Calu3 (cell line): Measurements from ENCODE around the gene RAD23A. TPM values are rescaled to one million over a fixed set of nuclear protein-coding genes. Genes with fewer than 3 reads are reported as not detected.

ENCODE experiments used
- BruUV-seq: library from RNA; stranded (reverse); fragments of 400-500 nt; replicated peaks from 2 replicates; lab custom pipeline; 2021; lab: Mats Ljungman, UMichigan
- CTCF ChIA-PET: fragments of 300-600 bp; sonication (Branson Sonifier 250); formaldehyde crosslinking; loops from one replicate; lab custom pipeline; 2022; ENCODE audit warnings: antibody characterized with exemption; lab: Charles Lee
- DNase-seq: peaks from one replicate; pipeline ENCODE4 v3.0.0; 2022
- H3K27ac Mint-ChIP-seq: one replicate; pipeline ENCODE4 v1.8.0; 2022; ENCODE audit warnings: mixed read lengths; ENCODE audit not compliant: unreplicated experiment
- H3K27me3 Mint-ChIP-seq: one replicate; pipeline ENCODE4 v1.8.0; 2022; ENCODE audit warnings: mixed read lengths; ENCODE audit not compliant: unreplicated experiment
- H3K36me3 Mint-ChIP-seq: one replicate; pipeline ENCODE4 v1.8.0; 2022; ENCODE audit warnings: mild to moderate bottlenecking, moderate library complexity, mixed read lengths; ENCODE audit not compliant: insufficient read depth, unreplicated experiment
- H3K4me1 Mint-ChIP-seq: one replicate; pipeline ENCODE4 v1.8.0; 2022; ENCODE audit warnings: mild to moderate bottlenecking, low read depth, mixed read lengths; ENCODE audit not compliant: unreplicated experiment
- H3K4me3 Mint-ChIP-seq: one replicate; pipeline ENCODE4 v1.8.0; 2022; ENCODE audit warnings: mild to moderate bottlenecking, low read depth, moderate library complexity, mixed read lengths; ENCODE audit not compliant: unreplicated experiment
- H3K9me3 Mint-ChIP-seq: one replicate; pipeline ENCODE4 v1.8.0; 2022; ENCODE audit warnings: low read depth, mixed read lengths; ENCODE audit not compliant: unreplicated experiment
- CTCF ChIP-seq: fragments of 200-600 bp; IDR thresholded peaks from one replicate; pipeline ENCODE4 v1.8.0; 2022; ENCODE audit warnings: antibody characterized with exemption; ENCODE audit not compliant: unreplicated experiment
- intact Hi-C: fragments of 100-400 bp; cut with micrococcal nuclease; formaldehyde crosslinking; loops from one replicate; pipeline ENCODE4 v1.10.0; 2022; ENCODE audit not compliant: unreplicated experiment
- total RNA-seq: library from RNA; stranded (reverse); gene quantifications from 2 replicates; pipeline ENCODE4 v1.2.3, GENCODE V29; 2022

Gene RAD23A
- total RNA-seq, 1 experiment from 2014 or later = 110 TPM

GRCh38 chr19:12995596-12996405, 50.1 kb downstream of the RAD23A start:
- Mint-ChIP-seq H3K27me3 (peaks cover 14% of the 10 kb centered on the region), H3K27ac (no peak overlapping the region), H3K4me3 (peak overlapping the region; percentile 87), H3K36me3 (peaks cover 15% of the 10 kb centered on the region), H3K9me3 (no peaks in the 10 kb centered on the region), H3K4me1 (peaks cover 8% of the 10 kb centered on the region)
- CTCF ChIA-PET = interaction anchor here (1.1 kb wide), 1 partner anchor 65 kb away, joined by 3 read pairs; no protein-coding TSS in a partner anchor
- intact Hi-C loops = no loop called here
- no peak for DNase-seq
- no peak for TF ChIP-seq CTCF
- BruUV-seq = no TSS peak

- CTCF ChIA-PET = interaction anchor here (1.1 kb wide), 1 partner anchor 65 kb away, joined by 3 read pairs; no protein-coding TSS in a partner anchor
- intact Hi-C loops = no loop called here
- Mint-ChIP-seq H3K4me1 (peaks cover 8% of the 10 kb centered on the region), H3K27ac (no peak overlapping the region), H3K9me3 (no peaks in the 10 kb centered on the region), H3K27me3 (peaks cover 14% of the 10 kb centered on the region), H3K36me3 (peaks cover 15% of the 10 kb centered on the region), H3K4me3 (peak overlapping the region; percentile 87)
- no peak for DNase-seq
- no peak for TF ChIP-seq CTCF
- no TSS peak for BruUV-seq
Observed at GRCh38 chr19:12996406-12997094, 50.9 kb downstream of the RAD23A start.

GRCh38 chr19:12997179-12997966, 51.7 kb downstream of the RAD23A start:
- peaks cover 14% of the 10 kb centered on the region for H3K27me3 Mint-ChIP-seq
- no peak for DNase-seq
- H3K4me1 Mint-ChIP-seq = peaks cover 8% of the 10 kb centered on the region
- peak overlapping the region; percentile 87 for H3K4me3 Mint-ChIP-seq
- intact Hi-C loops = no loop called here
- H3K9me3 Mint-ChIP-seq = no peaks in the 10 kb centered on the region
- TF ChIP-seq CTCF = no peak
- peaks cover 15% of the 10 kb centered on the region for H3K36me3 Mint-ChIP-seq
- BruUV-seq = no TSS peak
- CTCF ChIA-PET = interaction anchor here (1.1 kb wide), 1 partner anchor 64 kb away, joined by 3 read pairs; no protein-coding TSS in a partner anchor
- H3K27ac Mint-ChIP-seq = no peak overlapping the region
